HK-2 (cell line): ENCODE measurements around the gene EEF1G.
A peak's percentile ranks its signal among the peaks of the same experiment; 100 is the strongest.
"Not testable (repeated sequence)": the region's sequence is repeated elsewhere in the genome, so short reads cannot be mapped to it uniquely, and the experiment has no call there.

Experiments
- DNase-seq: peaks from one replicate; pipeline ENCODE4 v3.0.0-alpha.2; 2018; ENCODE audit not compliant: unreplicated experiment

Gene EEF1G, protein sequence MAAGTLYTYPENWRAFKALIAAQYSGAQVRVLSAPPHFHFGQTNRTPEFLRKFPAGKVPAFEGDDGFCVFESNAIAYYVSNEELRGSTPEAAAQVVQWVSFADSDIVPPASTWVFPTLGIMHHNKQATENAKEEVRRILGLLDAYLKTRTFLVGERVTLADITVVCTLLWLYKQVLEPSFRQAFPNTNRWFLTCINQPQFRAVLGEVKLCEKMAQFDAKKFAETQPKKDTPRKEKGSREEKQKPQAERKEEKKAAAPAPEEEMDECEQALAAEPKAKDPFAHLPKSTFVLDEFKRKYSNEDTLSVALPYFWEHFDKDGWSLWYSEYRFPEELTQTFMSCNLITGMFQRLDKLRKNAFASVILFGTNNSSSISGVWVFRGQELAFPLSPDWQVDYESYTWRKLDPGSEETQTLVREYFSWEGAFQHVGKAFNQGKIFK

DNA sequence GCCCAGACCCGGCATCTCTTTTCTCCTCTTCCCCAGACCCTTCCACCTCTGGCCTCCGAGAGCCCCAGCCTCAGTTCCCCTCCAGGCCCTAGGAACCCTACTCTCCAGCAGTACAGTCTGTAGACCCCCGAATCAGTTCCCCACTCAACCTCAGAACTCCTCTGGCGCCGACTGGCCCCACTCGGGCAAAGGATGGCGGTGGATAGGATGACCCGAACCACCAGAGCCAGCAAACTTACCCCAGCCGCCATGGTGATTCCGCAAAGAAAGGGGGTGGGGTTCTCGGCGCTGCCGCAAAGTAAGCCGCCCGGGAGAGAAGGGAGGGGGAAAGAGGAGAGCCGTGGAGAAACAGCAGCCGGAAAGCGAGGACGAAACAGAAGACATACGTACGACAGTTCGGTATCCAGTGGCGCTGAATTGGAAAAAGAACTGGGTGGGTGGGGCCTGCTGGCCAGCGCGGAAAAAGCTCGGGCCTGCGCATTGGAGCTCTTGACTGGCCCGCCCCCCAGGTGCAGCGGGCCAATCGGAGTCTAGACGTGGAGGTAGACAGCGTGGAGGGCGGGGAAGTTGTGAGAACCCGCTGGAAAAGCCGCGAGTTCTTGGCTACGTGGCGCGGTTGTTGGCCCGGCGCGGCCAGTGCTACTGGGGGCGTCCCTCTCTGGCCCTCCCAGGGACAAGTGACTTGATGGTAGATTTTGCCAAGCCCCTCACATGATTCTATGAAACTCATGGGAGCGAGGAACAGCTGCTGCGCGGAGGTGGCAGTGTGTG is at the start of gene EEF1G:
EEF1G (minus strand) TSS at position 300 of the 771 bp plus-strand sequence; CDS start at position 251, 49 bp downstream.
- DNase-seq, result peak; percentile 96

DNA sequence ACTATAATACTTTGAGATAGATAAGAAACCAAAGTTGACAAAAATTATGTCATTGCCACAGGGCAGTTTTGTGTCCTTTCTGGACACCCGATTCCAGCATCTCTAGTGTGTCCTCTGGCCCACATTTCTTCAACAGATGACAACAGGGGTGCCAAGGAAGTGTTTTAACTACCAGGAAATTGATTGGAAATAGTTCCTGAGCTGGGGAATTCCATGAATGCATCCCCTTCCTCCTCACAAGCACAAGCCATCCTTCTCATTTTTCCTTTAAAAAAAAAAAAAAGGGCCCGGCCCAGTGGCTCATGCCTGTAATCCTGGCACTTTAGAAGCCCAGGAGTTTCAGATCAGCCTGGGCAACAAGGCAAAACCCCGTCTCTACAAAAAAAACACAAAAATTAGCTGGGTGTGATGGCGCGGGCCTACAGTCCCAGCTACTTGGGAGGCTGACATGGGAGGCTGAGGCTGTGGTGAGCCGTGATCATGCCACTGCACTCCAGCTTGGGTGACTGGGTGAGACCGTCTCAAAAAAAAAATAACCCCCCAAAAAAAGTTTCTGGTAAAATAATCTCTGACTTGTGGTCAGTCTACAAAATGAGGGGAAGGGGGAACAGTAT is 48.9 kb upstream of the EEF1G start:
- no peak for DNase-seq

DNA sequence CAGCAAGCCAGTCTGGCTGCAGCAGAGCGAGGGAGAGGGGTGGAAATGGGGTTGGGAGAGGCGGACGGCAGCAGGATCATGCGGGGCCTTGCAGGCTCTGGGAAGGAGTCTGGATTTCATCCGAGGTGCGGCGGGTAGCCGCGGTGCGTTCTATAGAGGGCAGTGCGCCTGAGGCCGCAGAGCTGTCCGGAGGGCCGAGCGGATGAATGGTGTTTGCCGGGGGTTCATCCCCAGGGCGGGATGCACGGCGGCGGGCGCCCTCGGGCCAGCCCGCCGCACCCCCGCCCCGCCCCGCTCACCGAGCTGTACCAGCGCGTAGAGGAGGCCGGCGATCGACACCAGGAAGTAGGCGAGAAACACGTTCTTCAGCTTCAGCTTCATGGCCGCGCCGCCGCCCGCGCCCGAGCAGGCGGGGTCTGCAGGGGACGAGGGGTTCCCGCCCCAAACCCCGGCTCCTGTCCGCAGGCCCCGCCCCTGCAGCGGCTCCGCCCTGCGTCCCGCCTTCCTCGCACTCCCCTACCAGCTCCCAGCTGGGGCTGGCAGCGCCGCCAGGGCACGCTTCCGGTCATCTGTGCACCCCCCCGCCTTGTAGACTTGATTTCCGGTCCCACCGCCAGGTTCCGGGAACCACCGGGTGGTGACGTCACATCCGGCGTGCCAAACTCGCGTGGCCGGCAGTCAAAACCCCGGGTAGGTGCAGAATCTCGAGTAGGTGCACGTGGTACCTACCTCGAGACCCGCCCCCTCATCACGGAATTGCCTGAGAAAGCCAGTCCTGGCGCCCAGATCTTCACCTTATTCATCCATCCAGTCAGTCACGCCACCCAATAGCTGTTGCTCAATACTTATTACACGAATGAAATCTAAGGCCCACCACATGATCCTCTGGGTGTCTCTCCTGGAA is 48.1 kb upstream of the EEF1G start, which contains the start of gene B3GAT3:
B3GAT3 (minus strand) TSS at position 420 of the 904 bp plus-strand sequence; CDS start at position 381, 39 bp downstream.
- DNase-seq, result peak; percentile 98

DNA sequence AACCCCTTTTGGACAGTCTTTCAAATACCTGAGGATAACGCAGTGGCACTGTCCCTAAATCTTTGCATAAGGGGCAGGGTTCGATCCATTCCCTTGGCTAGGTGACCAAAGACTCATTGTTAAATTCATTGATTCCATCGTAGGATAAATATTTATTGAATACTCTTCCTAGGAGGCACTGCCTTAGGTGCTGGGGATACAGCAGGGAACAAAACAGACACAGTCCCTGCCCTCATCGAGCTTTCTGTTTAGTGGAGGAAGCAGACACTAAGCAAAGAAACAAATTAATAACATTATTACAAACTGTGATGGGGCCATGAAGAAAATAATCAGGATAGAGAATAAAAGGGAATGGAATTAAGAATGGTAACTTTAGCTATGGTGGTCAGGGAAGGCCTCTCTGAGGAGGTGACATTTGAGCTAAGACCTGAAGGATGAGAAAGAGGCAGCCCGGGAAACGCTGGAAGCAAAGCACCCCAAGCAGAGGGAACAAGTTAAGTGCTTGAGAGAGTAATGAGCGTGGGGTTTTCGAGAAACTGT is 47.4 kb upstream of the EEF1G start:
- no peak for DNase-seq

DNA sequence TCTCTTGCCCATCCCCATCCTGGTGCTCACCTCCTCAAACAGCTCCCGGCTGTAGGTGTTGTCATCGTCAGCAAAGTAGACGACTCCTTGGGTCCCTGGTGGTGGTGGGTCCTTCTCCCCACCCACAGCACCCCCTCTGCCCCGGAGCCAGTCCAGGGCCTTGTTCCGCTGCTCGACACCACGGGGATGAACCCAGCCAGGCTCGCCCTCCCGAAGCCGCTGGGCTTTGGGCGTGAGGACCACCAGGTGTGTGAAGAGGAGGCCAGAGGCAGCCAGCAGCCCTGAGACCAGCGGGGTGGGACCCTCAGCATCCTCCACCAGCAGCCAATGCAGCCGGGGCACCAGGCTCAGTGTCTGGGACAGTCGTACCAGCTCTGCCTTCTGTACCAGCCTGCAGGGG is 43.3 kb upstream of the EEF1G start:
- not testable (repeated sequence) for DNase-seq

DNA sequence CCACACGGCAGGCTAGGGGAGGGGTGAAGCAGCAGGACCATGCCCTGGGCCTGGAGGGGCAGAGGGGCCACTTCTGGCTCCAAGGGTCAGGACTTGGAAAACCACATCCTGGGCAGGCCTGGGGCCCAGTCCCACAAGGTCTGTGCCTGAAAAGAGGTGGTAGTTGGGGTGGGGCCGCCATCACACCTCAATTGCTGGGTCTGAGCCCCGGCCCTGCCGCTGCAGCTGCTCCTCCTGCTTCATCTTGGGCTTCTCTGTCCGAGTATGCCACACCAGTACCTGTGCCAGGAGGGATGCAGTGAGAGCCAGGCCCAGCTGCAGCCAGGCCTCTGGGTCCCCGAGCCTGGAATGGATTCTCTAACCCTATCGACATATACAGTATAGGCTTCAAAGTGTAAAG is 41.8 kb upstream of the EEF1G start:
- no peak for DNase-seq

DNA sequence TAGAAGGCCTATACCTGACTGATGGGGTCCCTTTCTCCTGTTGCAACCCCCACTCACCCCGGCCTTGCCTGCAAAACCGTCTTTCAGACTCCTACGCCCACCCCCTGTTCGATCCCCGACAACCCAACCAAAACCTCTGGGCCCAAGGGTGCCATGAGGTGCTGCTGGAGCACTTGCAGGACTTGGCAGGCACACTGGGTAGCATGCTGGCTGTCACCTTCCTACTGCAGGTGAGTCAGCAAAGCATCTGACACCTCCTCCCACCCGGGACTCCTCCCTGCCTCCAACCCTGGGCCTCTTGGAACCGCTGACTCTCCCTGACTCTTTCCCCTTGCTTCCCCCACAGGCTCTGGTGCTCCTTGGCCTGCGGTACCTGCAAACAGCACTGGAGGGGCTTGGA is 40.6 kb upstream of the EEF1G start:
- peak; percentile 56 for DNase-seq

DNA sequence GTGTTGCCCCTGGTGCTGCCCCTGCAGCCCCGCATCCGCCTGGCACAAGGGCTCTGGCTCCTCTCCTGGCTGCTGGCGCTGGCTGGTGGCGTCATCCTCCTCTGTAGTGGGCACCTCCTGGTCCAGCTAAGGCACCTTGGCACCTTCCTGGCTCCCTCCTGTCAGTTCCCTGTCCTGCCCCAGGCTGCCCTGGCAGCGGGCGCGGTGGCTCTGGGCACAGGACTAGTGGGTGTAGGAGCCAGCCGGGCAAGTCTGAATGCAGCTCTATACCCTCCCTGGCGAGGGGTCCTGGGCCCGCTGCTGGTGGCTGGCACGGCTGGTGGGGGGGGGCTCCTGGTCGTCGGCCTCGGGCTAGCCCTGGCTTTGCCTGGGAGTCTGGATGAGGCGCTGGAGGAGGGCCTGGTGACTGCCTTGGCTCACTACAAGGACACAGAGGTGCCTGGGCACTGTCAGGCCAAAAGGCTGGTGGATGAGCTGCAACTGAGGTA is 39.6 kb upstream of the EEF1G start:
- DNase-seq, result no peak

DNA sequence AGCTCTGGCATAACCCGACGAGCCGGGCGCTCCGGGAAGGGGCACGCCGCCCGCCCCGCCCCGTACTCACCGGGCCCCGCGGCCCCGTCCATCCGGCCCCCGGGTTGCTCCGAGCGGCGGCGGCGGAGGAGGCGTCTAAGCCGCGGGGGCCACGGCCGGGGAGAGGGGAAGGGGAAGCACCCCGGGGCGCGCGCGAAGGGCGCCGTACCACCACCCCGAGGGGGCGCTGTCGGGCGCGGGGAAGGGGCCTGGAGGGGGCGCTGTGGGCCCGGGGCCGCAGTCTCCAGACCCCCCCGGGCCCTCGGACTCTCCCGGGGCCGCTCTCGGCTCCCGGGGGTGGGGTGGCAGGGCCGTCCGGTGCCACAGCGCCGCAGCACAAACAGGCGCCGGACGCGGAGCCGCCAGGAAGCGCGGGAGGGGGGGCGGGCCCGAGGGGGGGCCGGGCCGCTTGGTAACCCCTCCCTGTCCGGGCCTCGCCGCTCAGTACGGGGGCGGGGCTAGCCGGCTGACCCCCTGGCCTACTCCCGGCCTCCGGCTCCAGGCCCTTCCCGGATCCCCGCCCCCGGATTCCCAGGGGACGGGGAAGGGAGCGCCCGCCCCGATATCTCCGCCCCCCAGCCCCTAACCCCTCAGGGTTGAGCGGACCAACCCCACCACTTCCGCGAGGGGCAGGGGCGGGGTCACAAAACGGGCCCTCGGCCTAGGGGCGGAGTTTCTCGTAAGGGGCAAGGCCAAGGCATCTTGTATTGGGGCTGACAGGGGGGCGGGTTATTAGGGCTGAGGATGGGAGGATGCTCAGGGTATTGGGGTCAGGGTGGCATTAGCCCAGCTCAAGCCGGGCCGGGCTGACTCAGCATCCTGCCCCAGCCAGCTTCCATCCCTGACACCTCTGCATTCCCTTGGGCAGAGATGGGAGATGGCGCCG is 38.9 kb upstream of the EEF1G start, which contains the start of the genes EML3 and ROM1:
EML3 (minus strand) TSS at position 410 of the 925 bp plus-strand sequence; CDS start at position 92, 318 bp downstream.
ROM1 (plus strand) TSS at position 892 of the 925 bp plus-strand sequence; CDS start at position 917, 25 bp downstream.
- DNase-seq, result peak; percentile 75

DNA sequence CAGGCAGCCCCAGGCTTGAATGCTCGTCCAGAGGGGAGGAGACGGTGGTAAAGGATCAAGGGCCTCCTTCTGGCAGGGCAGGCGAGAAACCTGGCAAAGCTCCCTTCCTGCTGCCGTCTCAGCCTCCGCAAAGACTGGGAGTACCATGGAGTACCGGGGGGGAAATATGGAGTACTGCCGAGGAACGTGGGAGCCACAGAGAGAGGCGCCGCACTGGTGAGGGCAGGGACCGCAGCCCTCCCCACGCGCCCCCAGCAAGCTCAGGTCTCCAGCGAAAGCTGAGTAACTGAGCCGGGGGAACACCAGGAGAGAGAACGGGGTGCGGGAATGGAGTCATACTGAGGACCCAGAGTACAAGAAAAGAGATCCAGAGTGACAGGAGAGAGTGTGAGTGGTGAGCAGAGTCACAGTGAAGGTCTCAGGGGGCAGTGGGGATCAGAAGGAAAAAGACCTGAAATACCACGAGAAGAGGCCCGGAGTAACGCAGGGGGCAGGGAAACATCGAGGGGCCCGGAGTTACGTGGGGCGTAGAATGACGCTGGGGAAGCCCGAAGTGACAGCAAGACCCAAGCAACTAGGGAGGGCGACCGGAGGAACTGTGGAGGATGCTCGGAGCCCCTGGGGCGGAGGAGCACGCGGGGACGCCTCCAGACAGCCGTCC is 38.1 kb upstream of the EEF1G start:
- peak; percentile 44 for DNase-seq

DNA sequence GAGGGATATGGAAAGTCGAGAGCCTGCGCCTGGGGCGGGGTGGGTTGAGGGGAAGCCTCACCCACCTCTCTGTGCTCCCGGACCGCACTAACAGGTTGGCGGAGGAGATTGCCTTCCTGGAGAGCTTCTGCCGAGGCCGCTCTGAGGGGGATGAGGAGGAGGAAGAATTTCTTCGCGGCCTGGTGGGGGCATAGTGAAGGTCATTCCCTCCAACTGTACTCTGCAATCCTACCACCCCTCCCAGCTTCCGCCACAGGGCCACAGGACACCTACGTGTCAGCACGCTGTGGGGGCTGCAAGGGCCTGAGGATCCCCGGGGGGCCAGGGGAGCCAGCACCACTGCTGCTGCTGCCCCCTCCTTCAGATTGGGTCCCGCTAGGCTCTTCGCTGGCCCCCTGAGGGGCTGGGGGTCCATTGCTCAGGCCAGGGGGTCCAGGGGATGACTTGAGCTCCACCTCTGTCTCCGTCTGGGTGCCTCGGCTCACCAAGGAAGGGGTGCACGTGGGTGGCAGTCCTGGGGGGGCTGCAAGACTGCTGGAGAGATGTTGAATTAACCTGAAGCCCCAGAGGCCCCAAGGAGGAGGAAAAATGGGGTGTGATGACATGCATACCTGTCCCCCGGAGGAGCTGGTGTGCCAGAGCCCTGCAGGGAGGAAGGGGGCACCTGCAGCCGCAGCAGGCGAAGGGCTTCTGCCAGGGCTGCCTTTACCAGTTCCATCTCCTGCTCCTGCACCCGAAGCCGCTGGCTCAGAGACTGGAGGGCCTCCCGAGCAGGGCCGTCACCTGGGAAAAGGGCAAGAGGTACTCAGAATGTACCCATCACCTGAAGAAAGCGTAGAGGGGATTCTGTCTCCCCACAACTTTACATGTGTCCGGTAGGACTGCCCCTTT is 37.4 kb upstream of the EEF1G start:
- no peak for DNase-seq

DNA sequence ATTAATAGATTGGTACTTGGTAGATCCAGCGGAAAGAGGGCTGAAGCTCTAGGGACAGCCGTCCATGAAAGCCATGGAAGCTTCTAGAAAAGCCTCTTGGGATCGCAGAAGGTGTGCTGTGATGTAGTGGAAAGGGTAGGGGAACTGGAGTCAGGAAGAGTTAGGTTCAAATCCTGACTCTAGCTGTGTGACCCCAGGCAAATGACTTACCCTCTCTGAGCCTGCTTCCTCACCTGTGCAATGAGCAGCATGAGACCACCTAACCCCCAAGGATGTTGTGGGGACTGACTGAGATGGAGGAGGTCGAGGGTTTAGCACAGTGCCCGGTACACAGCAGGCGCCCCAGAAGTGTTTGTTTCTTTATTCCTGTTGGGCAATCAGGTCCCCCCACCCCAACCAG is 36.7 kb upstream of the EEF1G start:
- DNase-seq, result no peak

DNA sequence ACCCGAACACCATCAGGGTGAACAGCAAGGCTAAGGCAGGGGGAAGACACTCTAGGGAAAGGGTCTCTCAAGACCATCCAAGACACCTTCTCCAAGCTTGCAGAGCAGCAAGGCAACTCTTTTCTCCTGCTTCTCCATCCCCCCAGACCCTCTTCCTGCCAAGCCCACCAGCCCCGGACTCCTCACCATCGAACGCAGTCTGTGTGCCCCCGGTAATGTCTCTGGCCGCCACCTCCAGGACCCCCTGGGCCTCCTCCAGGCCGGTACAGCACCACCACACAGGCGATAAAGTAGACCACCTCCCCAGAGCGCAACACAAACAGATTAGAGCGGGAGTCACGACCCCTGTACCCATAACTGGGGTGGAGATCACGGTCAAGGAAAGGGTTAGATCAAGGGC is 35.1 kb upstream of the EEF1G start:
- DNase-seq, result no peak

DNA sequence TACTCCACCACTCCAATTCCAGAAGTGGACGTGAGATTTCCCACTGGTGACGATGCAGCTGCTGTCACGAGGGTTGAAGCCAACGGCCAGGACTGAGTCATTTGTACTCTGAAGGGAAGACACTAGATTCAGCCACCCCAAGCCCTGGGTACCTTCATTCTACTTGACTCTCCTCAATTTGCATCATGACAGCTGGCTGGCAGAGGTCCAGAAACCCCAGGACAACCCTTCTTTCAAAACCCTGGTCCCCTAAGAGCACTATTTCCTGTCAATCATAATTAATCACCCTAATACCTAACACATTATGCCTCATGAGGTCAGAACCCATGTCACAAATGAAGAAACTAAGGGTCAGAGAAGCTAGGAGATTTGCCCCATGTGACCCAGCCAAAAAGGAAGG is 34.0 kb upstream of the EEF1G start:
- DNase-seq, result no peak

DNA sequence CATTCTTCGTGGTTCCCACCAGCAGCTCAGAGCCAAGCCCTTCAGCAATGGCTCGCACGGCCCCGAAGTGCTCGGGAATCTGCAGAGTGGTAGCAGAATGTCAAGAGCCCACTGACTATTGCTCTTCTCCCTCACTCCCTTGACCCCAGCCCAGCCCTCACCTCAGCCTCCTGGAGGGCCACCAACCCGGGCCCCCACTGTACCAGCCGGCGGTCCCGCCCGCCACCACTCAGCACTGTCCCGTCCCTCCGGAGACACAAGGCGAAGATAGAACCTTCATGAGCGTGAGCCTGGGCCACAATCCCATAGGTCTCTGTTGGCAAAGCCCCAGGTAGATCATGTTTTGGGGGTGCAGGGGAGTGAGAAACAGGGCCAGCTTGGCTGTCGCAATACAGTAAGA is 32.2 kb upstream of the EEF1G start:
- no peak for DNase-seq

DNA sequence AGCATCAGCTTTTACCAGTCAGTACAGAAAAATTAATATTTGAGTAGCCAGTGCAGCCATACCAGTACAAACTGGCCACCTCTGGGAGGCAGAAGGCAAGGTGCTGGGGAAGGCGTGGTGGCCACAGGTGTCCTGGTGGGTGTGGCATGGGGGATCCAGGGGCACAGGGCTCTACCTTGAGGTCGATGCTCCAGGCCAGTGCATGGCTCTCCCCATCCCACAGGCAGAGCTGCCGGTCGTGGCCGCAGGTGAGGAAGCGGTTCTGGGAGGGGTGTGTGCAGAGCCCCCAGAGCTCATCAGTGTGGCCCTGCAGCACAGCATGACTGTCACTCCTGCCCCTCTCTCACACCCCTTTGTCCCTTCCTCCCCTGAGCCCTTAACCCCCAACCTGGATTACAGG is 31.8 kb upstream of the EEF1G start:
- DNase-seq, result no peak

DNA sequence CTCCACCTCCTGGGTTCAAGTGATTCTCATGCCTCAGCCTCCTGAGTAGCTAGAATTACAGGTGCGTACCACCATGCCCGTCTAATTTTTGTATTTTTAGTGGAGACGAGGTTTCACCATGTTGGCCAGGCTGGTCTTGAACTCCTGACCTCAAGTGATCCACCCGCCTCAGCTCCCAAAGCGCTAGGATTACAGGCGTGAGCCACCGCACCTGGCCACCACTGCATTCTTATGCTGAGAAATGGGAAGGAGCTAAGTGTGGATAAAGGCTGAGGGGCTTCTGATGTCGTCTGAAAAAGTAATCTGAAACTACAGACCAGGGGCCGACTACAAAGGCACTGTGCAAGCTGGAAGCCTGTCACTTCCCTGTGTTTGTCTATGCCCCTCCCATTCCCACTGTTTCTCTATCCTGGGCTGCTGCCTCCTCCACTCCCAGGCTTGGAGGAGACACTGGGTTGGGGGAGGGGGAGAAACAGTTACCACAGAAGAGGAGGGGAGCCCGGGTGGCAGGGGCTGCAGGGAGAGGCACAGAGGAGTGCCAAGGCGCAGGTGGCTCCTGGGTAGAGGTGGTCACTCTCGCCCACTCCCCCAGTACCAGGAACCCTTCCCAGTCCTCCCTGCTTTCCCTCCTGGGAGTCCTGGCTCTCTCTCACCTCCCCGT is 30.9 kb upstream of the EEF1G start:
- DNase-seq, result no peak
